ENCODE results near the gene AP5B1.
"Not testable (repeated sequence)": the region's sequence is repeated elsewhere in the genome, so short reads cannot be mapped to it uniquely, and the experiment has no call there.

The AP5B1 gene

DNA sequence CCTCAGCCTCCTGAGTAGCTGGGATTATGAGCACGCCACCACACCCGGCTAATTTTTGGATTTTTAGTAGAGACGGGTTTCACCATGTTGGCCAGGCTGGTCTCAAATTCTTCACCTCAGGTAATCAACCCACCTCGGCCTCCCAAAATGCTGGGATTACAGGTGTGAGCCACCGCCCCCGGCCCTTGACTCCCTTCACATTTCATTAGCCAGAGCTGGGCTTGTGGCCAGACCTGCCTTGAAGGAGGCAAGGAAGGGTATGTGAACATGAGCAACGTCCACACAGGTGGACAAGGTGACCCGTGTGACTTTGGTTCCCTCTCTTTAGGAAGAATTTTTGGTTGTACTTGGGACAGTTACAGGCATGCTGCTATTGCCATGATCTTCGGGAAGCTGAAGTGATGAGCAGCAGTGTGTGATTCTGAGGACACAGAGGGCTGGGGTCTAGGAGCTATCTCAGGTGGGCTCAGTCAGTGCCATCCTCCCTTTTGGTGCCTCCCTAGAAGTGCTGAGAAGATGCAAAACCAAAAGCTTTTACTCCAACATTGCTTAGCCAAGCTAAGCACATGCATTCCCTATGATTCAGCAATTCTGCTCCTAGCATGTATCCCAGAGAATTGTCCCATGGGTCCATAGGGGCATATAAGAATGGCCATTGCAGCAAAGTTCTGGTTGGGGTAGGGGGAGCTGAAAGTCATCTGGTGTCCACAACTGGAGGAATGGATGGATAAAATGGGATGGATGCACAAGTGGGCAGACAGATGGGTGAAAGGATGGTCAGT, 6.1 kb downstream of the AP5B1 start:
- Histone ChIP-seq H3K18ac (ENCODE audit: low read length) (no peak overlapping the region), H3K4ac (ENCODE audit: low read depth, low read length) (no peak overlapping the region), H3K4me3 (ENCODE audit: low read length) (no peak overlapping the region), H3K27me3 (ENCODE audit: insufficient read depth, low read length, poor library complexity) (no peaks in the 10 kb centered on the region), H3K4me1 (ENCODE audit: control insufficient read depth, low read depth, low read length) (no peaks in the 10 kb centered on the region), H2AK5ac (ENCODE audit: low read length) (no peak overlapping the region), H3K79me2 (ENCODE audit: control insufficient read depth, insufficient read depth, low read length) (no peaks in the 10 kb centered on the region), H4K8ac (ENCODE audit: low read depth, low read length) (no peak overlapping the region), H2BK120ac (ENCODE audit: low read depth, low read length) (no peak overlapping the region), H3K4me2 (ENCODE audit: low read length) (no peak overlapping the region), H3K79me1 (ENCODE audit: low read length) (no peaks in the 10 kb centered on the region), H3K56ac (ENCODE audit: low read length) (no peak overlapping the region), H3K9ac (ENCODE audit: low read length) (no peak overlapping the region), H4K5ac (ENCODE audit: low read length) (no peak overlapping the region), H2BK5ac (ENCODE audit: low read length) (no peak overlapping the region), H3K27ac (ENCODE audit: low read depth, low read length) (no peak overlapping the region), H3K36me3 (ENCODE audit: control insufficient read depth, insufficient read depth, low read length) (no peaks in the 10 kb centered on the region), H2BK15ac (replicated peaks; ENCODE audit: low read depth) (no peak overlapping the region), H3K23ac (ENCODE audit: low read length) (no peak overlapping the region)
- no peak for DNase-seq
- no CpG with 5 or more reads among the region's 9 CpGs for WGBS (ENCODE audit: extremely low coverage, insufficient coverage, low lambda C conversion rate)

DNA sequence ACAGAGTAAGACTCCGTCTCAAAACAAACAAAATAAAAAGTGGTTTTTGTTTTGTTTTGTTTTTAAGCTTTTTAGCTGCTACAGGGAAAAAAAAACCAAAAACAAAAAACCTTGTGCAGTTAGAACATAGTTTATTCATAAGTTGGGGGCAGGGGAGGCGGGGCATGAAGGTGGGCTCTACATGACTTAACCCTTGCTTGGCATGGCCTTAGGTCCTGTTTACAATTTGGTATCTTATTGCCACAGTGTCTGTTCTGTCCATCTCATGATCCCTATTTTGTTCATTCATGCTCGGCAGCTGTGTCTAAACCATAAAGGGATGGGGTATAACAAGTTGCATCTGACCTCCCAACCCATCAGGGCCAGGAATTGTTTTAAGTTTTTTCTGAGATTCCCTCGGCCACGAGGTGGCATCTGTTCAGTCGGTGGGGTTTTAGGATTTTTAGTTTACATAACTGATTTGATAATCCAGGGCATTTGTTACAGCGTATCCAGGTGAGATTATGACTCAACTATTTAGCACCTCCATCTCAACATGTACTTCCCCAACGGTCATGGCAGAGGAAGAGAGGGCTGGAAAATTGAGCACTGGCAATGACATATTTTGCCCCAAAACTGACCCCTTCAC, 6.9 kb downstream of the AP5B1 start:
- no peak overlapping the region for H3K27ac ChIP-seq (ENCODE audit: low read depth, low read length)
- H2BK15ac ChIP-seq (replicated peaks; ENCODE audit: low read depth) = no peak overlapping the region
- H2AK5ac ChIP-seq (ENCODE audit: low read length) = no peak overlapping the region
- no peaks in the 10 kb centered on the region for H3K79me2 ChIP-seq (ENCODE audit: control insufficient read depth, insufficient read depth, low read length)
- H3K4me1 ChIP-seq (ENCODE audit: control insufficient read depth, low read depth, low read length) = no peaks in the 10 kb centered on the region
- no peak overlapping the region for H3K23ac ChIP-seq (ENCODE audit: low read length)
- no peak overlapping the region for H3K9ac ChIP-seq (ENCODE audit: low read length)
- H2BK5ac ChIP-seq (ENCODE audit: low read length) = no peak overlapping the region
- H3K56ac ChIP-seq (ENCODE audit: low read length) = no peak overlapping the region
- no peak for DNase-seq
- H3K4ac ChIP-seq (ENCODE audit: low read depth, low read length) = no peak overlapping the region
- H4K5ac ChIP-seq (ENCODE audit: low read length) = no peak overlapping the region
- no peak overlapping the region for H3K4me2 ChIP-seq (ENCODE audit: low read length)
- WGBS (ENCODE audit: extremely low coverage, insufficient coverage, low lambda C conversion rate) = no CpG with 5 or more reads among the region's 8 CpGs
- H3K36me3 ChIP-seq (ENCODE audit: control insufficient read depth, insufficient read depth, low read length) = no peaks in the 10 kb centered on the region
- H3K18ac ChIP-seq (ENCODE audit: low read length) = no peak overlapping the region
- H3K4me3 ChIP-seq (ENCODE audit: low read length) = no peak overlapping the region
- no peak overlapping the region for H2BK120ac ChIP-seq (ENCODE audit: low read depth, low read length)
- no peak overlapping the region for H4K8ac ChIP-seq (ENCODE audit: low read depth, low read length)
- no peaks in the 10 kb centered on the region for H3K79me1 ChIP-seq (ENCODE audit: low read length)
- no peaks in the 10 kb centered on the region for H3K27me3 ChIP-seq (ENCODE audit: insufficient read depth, low read length, poor library complexity)

DNA sequence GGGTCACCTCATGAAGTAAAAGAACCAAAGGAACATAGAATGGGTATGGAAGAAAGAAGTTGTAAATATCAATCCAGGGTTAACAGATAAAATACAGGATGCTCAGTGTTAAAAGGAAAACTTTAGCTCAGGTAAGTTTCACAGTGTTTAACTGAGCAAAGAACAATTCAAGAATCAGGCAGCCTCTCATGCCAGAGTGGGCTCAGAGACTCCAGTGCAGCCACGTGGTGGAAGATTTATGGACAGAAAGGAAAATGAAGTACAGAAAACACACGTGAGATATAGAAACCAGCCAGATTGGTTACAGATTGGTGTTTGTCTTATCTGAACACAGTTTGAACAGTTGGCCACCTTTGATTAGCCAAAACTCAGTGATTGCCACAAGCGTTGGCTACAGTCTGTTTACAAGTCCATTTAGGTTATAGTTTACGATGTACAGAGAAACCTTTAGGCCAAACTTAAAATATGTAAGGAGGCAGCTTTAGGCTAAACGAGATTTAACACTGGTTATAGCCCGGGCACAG, 9.1 kb downstream of the AP5B1 start:
- Histone ChIP-seq H3K27me3 (ENCODE audit: insufficient read depth, low read length, poor library complexity) (no peaks in the 10 kb centered on the region), H3K79me2 (ENCODE audit: control insufficient read depth, insufficient read depth, low read length) (no peaks in the 10 kb centered on the region), H2BK5ac (ENCODE audit: low read length) (no peak overlapping the region), H3K4me1 (ENCODE audit: control insufficient read depth, low read depth, low read length) (no peaks in the 10 kb centered on the region), H2BK120ac (ENCODE audit: low read depth, low read length) (no peak overlapping the region), H3K4me3 (ENCODE audit: low read length) (no peak overlapping the region), H3K56ac (ENCODE audit: low read length) (no peak overlapping the region), H3K4ac (ENCODE audit: low read depth, low read length) (no peak overlapping the region), H4K8ac (ENCODE audit: low read depth, low read length) (no peak overlapping the region), H3K23ac (ENCODE audit: low read length) (no peak overlapping the region), H3K4me2 (ENCODE audit: low read length) (no peak overlapping the region), H3K9ac (ENCODE audit: low read length) (no peak overlapping the region), H2BK15ac (replicated peaks; ENCODE audit: low read depth) (no peak overlapping the region), H3K27ac (ENCODE audit: low read depth, low read length) (no peak overlapping the region), H3K18ac (ENCODE audit: low read length) (no peak overlapping the region), H4K5ac (ENCODE audit: low read length) (no peak overlapping the region), H3K36me3 (ENCODE audit: control insufficient read depth, insufficient read depth, low read length) (no peaks in the 10 kb centered on the region), H2AK5ac (ENCODE audit: low read length) (no peak overlapping the region), H3K79me1 (ENCODE audit: low read length) (no peaks in the 10 kb centered on the region)
- DNase-seq = no peak
- WGBS (ENCODE audit: extremely low coverage, insufficient coverage, low lambda C conversion rate) = no CpG with 5 or more reads among the region's 6 CpGs

DNA sequence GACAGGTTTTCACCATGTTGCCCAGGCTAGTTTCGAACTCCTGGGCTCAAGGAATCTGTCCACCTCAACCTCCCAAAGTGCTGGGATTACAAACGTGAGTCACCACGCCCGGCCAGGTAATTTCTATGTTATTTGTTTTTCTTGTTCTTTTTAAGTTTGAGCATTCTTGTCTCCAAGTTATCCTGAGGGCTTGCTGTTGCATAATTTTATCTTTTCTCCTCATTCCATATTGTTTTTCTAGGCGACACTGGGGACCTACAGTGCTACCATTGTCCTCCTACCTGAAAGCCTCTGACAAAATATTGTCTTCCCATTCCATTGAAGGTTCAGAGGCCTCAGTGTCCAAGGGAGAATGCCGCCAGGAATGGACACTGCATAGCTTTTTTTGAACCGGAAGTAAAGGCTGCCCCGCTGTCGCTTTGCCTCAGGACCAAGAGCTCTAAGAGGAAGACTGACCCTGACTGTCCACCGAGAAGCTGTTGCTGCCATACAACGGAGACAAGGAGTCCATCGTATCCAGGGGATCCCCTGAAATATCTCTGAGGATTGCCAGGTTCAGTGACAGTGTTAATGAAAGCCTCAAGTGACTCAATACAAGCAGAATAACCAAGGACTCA, 9.7 kb downstream of the AP5B1 start:
- Histone ChIP-seq H3K79me2 (ENCODE audit: control insufficient read depth, insufficient read depth, low read length) (no peaks in the 10 kb centered on the region), H4K5ac (ENCODE audit: low read length) (no peak overlapping the region), H3K36me3 (ENCODE audit: control insufficient read depth, insufficient read depth, low read length) (no peaks in the 10 kb centered on the region), H2BK120ac (ENCODE audit: low read depth, low read length) (no peak overlapping the region), H3K23ac (ENCODE audit: low read length) (no peak overlapping the region), H4K8ac (ENCODE audit: low read depth, low read length) (no peak overlapping the region), H3K4me2 (ENCODE audit: low read length) (no peak overlapping the region), H3K18ac (ENCODE audit: low read length) (no peak overlapping the region), H3K9ac (ENCODE audit: low read length) (no peak overlapping the region), H2BK5ac (ENCODE audit: low read length) (no peak overlapping the region), H3K56ac (ENCODE audit: low read length) (no peak overlapping the region), H3K4me3 (ENCODE audit: low read length) (no peak overlapping the region), H2AK5ac (ENCODE audit: low read length) (no peak overlapping the region), H3K4ac (ENCODE audit: low read depth, low read length) (no peak overlapping the region), H3K4me1 (ENCODE audit: control insufficient read depth, low read depth, low read length) (no peaks in the 10 kb centered on the region), H3K27ac (ENCODE audit: low read depth, low read length) (no peak overlapping the region), H3K27me3 (ENCODE audit: insufficient read depth, low read length, poor library complexity) (no peaks in the 10 kb centered on the region), H2BK15ac (replicated peaks; ENCODE audit: low read depth) (no peak overlapping the region), H3K79me1 (ENCODE audit: low read length) (no peaks in the 10 kb centered on the region)
- no peak for DNase-seq
- WGBS (ENCODE audit: extremely low coverage, insufficient coverage, low lambda C conversion rate) = no CpG with 5 or more reads among the region's 12 CpGs

DNA sequence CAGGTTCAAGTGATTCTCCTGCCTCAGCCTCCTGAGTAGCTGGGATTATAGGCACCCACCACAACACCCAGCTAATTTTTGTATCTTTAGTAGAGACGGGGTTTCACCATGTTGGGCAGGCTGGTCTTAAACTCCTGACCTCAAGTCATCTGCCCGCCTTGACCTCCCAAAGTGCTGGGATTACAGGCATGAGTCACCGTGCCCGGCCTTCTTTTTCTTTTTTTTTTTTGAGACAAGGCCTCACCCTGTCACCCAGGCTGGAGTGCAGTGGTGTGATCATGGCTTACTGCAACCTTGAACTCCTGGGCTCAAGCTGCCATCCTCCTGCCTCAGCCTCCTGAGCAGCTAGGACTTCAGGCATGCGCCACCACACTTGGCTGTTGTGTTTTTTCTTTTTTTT, 13.0 kb downstream of the AP5B1 start:
- H3K79me2 ChIP-seq (ENCODE audit: control insufficient read depth, insufficient read depth, low read length); H3K9ac ChIP-seq (ENCODE audit: low read length); H3K4me2 ChIP-seq (ENCODE audit: low read length); H2AK5ac ChIP-seq (ENCODE audit: low read length); H3K27me3 ChIP-seq (ENCODE audit: insufficient read depth, low read length, poor library complexity); H3K27ac ChIP-seq (ENCODE audit: low read depth, low read length); H3K36me3 ChIP-seq (ENCODE audit: control insufficient read depth, insufficient read depth, low read length); H3K4me1 ChIP-seq (ENCODE audit: control insufficient read depth, low read depth, low read length); H3K18ac ChIP-seq (ENCODE audit: low read length); H3K4me3 ChIP-seq (ENCODE audit: low read length); H2BK15ac ChIP-seq (replicated peaks; ENCODE audit: low read depth); H2BK120ac ChIP-seq (ENCODE audit: low read depth, low read length); H4K8ac ChIP-seq (ENCODE audit: low read depth, low read length); H2BK5ac ChIP-seq (ENCODE audit: low read length); H4K5ac ChIP-seq (ENCODE audit: low read length); DNase-seq; H3K23ac ChIP-seq (ENCODE audit: low read length); H3K4ac ChIP-seq (ENCODE audit: low read depth, low read length); H3K56ac ChIP-seq (ENCODE audit: low read length); H3K79me1 ChIP-seq (ENCODE audit: low read length): not testable (repeated sequence)
- no CpG with 5 or more reads among the region's 5 CpGs for WGBS (ENCODE audit: extremely low coverage, insufficient coverage, low lambda C conversion rate)

All from mesendoderm (in vitro differentiated cells).